Esophagus (tissue), 2 donors: ENCODE results near the gene PRKAA1. TPM values are rescaled to one million over a fixed set of nuclear protein-coding genes. Genes with fewer than 3 reads are reported as not detected.

ENCODE experiments used
- H3K27ac ChIP-seq, 2 donors: one replicate each; pipeline ENCODE4 v1.5.1; 2013; ENCODE audit warnings: low read depth in 2 of 2, mild to moderate bottlenecking in 2 of 2, inconsistent platforms in 1 of 2, low read length in 1 of 2, moderate library complexity in 1 of 2
- H3K27me3 ChIP-seq, 2 donors: one replicate each; pipeline ENCODE4 v1.6.1; 2013; ENCODE audit warnings: low read length in 2 of 2, control low read depth in 1 of 2, mild to moderate bottlenecking in 1 of 2; ENCODE audit not compliant: insufficient read depth in 2 of 2, control insufficient read depth in 1 of 2
- H3K36me3 ChIP-seq, 2 donors: one replicate each; pipeline ENCODE4 v1.6.1; 2013; ENCODE audit warnings: low read length in 1 of 2; ENCODE audit not compliant: control insufficient read depth in 2 of 2, insufficient read depth in 2 of 2
- H3K4me1 ChIP-seq, 2 donors: one replicate each; pipeline ENCODE4 v1.6.1; 2013; ENCODE audit warnings: low read length in 1 of 2; ENCODE audit not compliant: control insufficient read depth in 2 of 2, insufficient read depth in 2 of 2
- H3K4me3 ChIP-seq, 2 donors: one replicate each; pipeline ENCODE4 v1.5.1; 2013; ENCODE audit warnings: low read length in 2 of 2, mild to moderate bottlenecking in 2 of 2, low read depth in 1 of 2, moderate library complexity in 1 of 2
- H3K9me3 ChIP-seq, 2 donors: one replicate each; pipeline ENCODE4 v1.6.1; 2013; ENCODE audit warnings: mild to moderate bottlenecking in 2 of 2, low read depth in 1 of 2, low read length in 1 of 2, moderate library complexity in 1 of 2; ENCODE audit not compliant: control insufficient read depth in 2 of 2, insufficient read depth in 1 of 2
- WGBS, 2 donors: extraction: QIAGEN DNeasy Blood & Tissue Kit; methylation state at CpG; one replicate each; pipeline ENCODE4 v1.1.7; 2013; 5-methylcytosine and 5-hydroxymethylcytosine counted together
- polyA plus RNA-seq, 2 donors: library from polyadenylated mRNA; stranded (reverse); fragments of 200-250 nt; gene quantifications; one replicate each; pipeline ENCODE4 v1.2.3, GENCODE V29; 2013
- donor health status: healthy with polysubstance abuse.
- donor health status: Bipolar disorder and iron deficiency.

The PRKAA1 gene
- 10 to 100 TPM; 13.6 to 15.7 TPM for polyA plus RNA-seq

DNA sequence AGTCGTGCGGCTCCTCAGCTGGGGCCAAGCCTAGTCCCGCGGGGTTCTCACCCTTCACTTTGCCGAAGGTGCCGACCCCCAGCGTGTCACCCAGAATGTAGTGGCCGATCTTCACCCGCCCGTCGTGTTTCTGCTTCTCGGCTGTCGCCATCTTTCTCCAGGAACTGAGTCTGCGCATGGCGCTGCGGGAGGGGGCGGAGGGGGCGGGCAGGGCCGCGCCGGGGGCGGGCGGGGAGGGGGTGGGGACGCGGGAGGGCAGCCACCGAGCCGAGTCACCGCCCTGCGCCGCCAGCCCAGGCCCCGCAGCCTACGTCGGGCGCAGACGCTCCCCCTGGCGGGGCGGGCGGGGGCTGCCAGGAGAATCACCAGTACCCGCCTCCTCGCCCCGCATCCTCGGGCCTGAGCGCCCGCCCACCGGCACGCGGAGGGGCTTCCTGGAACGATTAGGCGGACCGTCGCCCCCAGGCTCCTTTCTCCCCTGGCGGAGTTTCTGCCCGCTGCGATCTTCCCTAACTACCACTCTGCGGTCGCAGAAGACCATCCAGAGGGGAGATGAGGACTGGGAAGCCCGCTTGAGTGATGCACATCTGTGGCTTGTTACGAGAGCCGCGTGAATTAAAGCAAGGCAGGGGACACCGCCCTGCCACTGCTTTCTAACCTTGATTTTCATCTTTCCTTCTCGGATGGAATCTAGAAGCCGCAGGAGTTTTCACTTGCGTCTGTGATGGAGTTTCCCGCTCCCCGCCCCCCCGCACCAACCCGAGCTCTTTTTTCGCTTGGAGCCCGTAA is at the start of gene PRKAA1:
PRKAA1 (minus strand) TSS at position 363 of the 789 bp plus-strand sequence; CDS start at position 178, 185 bp downstream.
- peak within 1 kb of the TSS; percentile 94 to 96 for H3K27ac ChIP-seq
- H3K4me1 ChIP-seq, result no peaks in the 10 kb centered on the region
- H3K4me3 ChIP-seq, result peak within 1 kb of the TSS; percentile 94
- H3K36me3 ChIP-seq, result no peaks in the 10 kb centered on the region
- WGBS, 2 donors, result 0% methylated on average over 52 to 70 of the region's 70 CpGs
- H3K9me3 ChIP-seq, result no peaks in the 10 kb centered on the region
- H3K27me3 ChIP-seq, result no peaks in the 10 kb centered on the region

DNA sequence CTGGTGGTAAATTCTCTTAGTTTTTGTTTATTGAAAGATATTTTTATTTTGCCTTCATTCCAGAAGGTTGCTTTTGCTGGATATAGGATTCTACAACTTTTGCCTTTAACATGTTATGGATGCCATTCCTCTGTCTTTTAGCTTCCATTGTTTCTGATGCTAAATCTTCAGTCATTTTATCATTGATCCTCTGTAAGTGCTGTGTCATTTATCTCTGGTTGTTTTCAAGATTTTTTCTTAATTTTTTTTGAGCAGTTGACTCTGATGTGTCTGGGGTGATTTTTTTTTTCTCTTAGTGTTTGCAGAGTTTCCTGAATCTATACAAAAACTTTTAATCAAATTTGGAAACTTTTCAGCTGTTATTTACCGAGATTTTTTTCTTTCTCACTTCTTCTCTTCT is 49.4 kb upstream of the PRKAA1 start:
- no peaks in the 10 kb centered on the region for H3K27me3 ChIP-seq
- no peak overlapping the region for H3K4me3 ChIP-seq
- no peak overlapping the region for H3K27ac ChIP-seq
- H3K4me1 ChIP-seq, result peaks cover 0 to 2% of the 10 kb centered on the region in 2 donors
- H3K36me3 ChIP-seq, result peaks cover 0 to 12% of the 10 kb centered on the region in 2 donors
- WGBS, 2 donors, result 90 to 100% methylated on average over 1 of the region's 1 CpG
- H3K9me3 ChIP-seq, result no peaks in the 10 kb centered on the region

DNA sequence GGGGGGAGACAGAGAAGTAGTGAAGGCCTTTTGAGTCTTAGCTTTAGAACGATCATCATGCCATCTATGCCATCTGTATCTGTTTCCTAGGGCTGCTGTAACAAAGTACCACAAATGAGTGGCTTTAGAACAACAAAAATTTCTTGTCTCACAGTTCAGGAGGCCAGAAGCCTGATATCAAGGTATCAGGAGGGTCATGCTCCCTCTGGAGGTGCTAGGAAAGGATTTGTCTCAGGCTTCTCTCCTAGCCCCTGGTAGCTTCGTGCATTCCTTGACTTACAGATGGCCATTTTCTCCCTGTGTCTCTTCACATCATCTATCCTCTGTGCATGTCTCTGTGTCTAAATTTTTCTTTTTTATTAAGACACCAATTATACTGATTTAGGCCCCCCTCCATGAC is 48.2 kb upstream of the PRKAA1 start:
- peaks cover 0 to 2% of the 10 kb centered on the region in 2 donors for H3K4me1 ChIP-seq
- WGBS, 2 donors, result 88 to 100% methylated on average over 2 of the region's 2 CpGs

DNA sequence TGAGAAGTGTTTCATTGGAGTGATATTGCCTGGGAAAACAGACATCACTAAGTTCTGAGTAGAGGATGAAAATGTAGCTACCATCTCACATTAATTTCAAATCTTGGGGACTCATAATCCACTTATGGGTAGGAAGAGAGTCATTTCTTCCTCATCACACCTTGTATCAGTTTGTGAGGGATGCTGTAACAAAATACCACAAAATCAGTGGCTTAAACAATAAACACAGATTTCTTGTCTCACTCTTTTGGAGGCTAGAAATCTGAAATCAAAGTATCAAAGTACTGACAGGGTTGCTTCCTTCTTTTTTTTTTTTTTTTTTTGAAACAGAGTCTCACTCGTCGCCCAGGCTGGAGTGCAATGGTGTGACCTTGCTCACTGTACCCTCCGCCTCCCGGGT is 46.4 kb upstream of the PRKAA1 start:
- Histone ChIP-seq H3K4me3 (no peak overlapping the region), H3K27ac (no peak overlapping the region), H3K9me3 (no peaks in the 10 kb centered on the region), H3K4me1 (peaks cover 0 to 2% of the 10 kb centered on the region in 2 donors), H3K36me3 (peaks cover 0 to 7% of the 10 kb centered on the region in 2 donors), H3K27me3 (no peaks in the 10 kb centered on the region)
- 87 to 97% methylated on average over 3 to 4 of the region's 4 CpGs for WGBS, 2 donors

More for the DNA sequence above, 48.2 kb upstream of the PRKAA1 start:
- no peaks in the 10 kb centered on the region for H3K27me3 ChIP-seq
- H3K27ac ChIP-seq, result no peak overlapping the region
- H3K4me3 ChIP-seq, result no peak overlapping the region
- peaks cover 0 to 7% of the 10 kb centered on the region in 2 donors for H3K36me3 ChIP-seq
- no peaks in the 10 kb centered on the region for H3K9me3 ChIP-seq

DNA sequence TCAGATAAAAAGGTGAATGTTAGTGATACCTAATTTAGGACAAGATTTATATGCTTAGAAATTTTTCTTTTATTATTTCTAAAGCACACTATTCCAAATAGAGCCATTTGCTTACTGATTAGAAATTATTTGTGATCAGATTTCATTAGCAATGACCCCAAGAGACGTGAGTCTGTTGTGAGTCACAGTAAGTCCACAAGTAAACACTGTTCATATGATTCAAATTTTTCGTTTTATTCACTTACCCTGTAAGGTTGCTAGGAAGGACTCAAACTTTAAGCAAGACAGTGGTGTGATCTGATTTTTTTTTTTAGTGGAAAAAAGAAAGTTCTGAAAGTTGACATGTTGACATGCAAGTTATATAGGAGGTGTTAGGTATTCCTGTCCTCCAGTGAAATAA is 44.2 kb upstream of the PRKAA1 start:
- WGBS, 2 donors, result 22 to 39% methylated on average over 2 of the region's 2 CpGs
- peaks cover 0 to 2% of the 10 kb centered on the region in 2 donors for H3K4me1 ChIP-seq
- H3K9me3 ChIP-seq, result no peaks in the 10 kb centered on the region
- no peaks in the 10 kb centered on the region for H3K27me3 ChIP-seq
- peak overlapping the region in 1 of 2 donors; percentile 56 for H3K4me3 ChIP-seq
- no peak overlapping the region for H3K27ac ChIP-seq
- peaks cover 0 to 7% of the 10 kb centered on the region in 2 donors for H3K36me3 ChIP-seq

DNA sequence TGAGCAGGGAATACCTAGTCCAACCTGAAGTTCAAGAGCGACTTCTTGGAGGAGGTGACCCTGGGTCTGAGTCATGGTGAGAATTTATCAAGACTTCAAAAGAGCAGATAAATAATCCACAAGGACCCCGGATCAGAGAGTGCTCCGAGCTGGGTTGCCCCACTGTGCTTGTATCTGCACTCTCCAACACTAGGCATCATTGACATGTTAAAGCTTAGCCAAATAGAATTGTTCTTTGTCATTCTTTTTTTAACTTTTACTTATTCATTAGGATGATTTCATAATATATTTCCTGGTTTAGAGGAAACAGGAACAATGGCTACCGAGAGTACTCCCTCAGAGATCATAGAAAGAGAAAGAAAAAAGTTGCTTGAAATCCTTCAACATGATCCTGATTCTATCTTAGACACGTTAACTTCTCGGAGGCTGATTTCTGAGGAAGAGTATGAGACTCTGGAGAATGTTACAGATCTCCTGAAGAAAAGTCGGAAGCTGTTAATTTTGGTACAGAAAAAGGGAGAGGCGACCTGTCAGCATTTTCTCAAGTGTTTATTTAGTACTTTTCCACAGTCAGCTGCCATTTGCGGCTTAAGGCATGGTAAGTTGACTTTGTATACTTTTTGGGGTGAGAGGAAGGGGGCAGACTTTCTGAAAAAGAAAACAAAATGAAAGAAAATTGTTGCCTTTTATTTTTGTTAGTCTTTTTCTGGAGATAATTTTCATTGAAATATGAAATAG is 43.1 kb upstream of the PRKAA1 start, which contains the start of gene CARD6:
CARD6 (plus strand) TSS at position 300 of the 738 bp plus-strand sequence; CDS start at position 316, 16 bp downstream.
- no peaks in the 10 kb centered on the region for H3K27me3 ChIP-seq
- H3K27ac ChIP-seq, result peak within 1 kb of the TSS; percentile 74 to 87
- H3K4me3 ChIP-seq, result peak within 1 kb of the TSS; percentile 2 to 56
- 18 to 20% methylated on average over 9 of the region's 9 CpGs for WGBS, 2 donors
- H3K4me1 ChIP-seq, result peaks cover 0 to 2% of the 10 kb centered on the region in 2 donors
- peaks cover 0 to 7% of the 10 kb centered on the region in 2 donors for H3K36me3 ChIP-seq
- no peaks in the 10 kb centered on the region for H3K9me3 ChIP-seq

DNA sequence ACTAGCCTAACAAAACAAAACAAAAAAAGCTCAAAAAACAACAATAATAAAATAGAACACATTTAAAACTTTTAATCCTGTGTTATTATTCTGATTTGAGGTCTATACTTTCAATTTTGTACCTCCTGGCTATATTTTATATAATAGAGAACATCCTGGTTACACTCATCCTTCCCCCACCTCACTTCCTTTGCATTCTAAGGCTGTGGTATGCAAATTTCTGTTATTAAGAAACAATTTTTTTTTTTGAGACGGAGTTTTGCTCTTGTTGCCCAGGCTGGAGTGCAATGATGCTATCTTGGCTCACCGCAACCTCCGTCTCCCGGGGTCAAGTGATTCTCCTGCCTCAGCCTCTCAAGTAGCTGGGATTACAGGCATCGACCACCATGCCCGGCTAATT is 39.9 kb upstream of the PRKAA1 start:
- H3K27ac ChIP-seq, result no peak overlapping the region
- H3K4me1 ChIP-seq, result no peaks in the 10 kb centered on the region
- no peaks in the 10 kb centered on the region for H3K9me3 ChIP-seq
- H3K36me3 ChIP-seq, result no peaks in the 10 kb centered on the region
- H3K4me3 ChIP-seq, result no peak overlapping the region
- no peaks in the 10 kb centered on the region for H3K27me3 ChIP-seq
- 81 to 84% methylated on average over 6 of the region's 6 CpGs for WGBS, 2 donors

DNA sequence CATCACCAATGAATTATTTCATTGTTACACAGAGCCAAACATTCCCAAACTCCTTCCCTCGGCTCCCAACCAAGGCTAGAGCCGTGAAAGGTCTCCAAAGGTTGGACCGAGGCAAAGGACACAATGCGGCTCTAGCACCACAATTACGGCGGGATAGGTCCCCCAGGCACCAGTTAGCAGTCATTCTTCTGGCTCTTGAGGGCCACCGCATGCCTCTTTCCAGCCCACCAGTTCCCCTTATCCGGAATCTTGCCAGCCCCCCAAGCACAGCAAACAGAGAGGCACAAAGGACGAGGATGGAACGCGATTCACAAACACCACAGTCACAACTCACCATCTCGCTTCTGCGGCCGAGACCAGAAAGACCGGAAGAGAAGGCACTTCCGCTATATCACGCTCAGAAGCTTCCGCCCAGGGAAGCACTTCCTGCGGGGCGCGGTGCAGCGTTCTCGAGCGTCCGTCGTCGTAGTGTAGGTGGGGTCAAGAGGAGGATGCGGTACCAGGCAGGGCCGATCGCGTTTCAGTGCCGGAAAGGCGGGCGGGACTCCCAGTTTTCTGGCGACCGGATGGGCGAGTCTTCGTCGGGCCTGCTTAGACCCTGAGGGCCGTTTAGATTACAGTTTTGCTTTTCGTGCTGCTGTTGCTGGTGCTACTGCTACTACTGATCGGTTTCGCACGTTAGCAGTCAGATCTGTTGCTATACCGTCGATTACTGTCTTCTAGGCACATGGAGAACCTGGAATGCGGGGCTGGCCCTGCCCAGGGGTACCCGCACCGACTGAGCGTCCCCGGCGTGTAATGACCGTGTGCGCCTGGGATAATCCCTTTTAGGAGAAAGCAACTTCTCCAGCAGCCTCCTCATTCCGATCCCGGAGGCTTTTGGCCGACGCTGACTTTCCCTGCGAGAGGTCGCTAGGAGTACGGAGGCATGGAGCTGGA is 36.9 kb upstream of the PRKAA1 start, which contains the start of gene RPL37:
RPL37 (minus strand) TSS at position 374 of the 939 bp plus-strand sequence; CDS start at position 337, 37 bp downstream.
- Histone ChIP-seq H3K9me3 (no peaks in the 10 kb centered on the region), H3K4me3 (peak within 1 kb of the TSS; percentile 80 to 90), H3K27me3 (no peaks in the 10 kb centered on the region), H3K4me1 (no peaks in the 10 kb centered on the region), H3K27ac (peak within 1 kb of the TSS; percentile 96 to 100), H3K36me3 (peaks cover 10 to 12% of the 10 kb centered on the region in 2 donors)
- 3 to 4% methylated on average over 61 of the region's 61 CpGs for WGBS, 2 donors
